Glomerular endothelial cell (primary cell): Measurements from ENCODE around the gene NEDD8. TPM values are rescaled to one million over a fixed set of nuclear protein-coding genes. Genes with fewer than 3 reads are reported as not detected.

Experiments
- DNase-seq: peaks from one replicate; pipeline ENCODE4 v3.0.0-alpha.2; 2011; ENCODE audit warnings: low read depth, low spot score; ENCODE audit errors: extremely low read depth
- total RNA-seq: library from RNA; depleted of rRNA; stranded (reverse); fragments of >200 nt; gene quantifications from 2 replicates; pipeline ENCODE4 v1.2.3, GENCODE V29; 2015

Gene NEDD8
- total RNA-seq, 1 donor from 2014 or later = 226 TPM

GRCh38 chr14:24183014-24183481 is 49.1 kb downstream of the NEDD8 start:
- no peak for DNase-seq

- DNase-seq = no peak
Measured at GRCh38 chr14:24182110-24182882, 49.9 kb downstream of the NEDD8 start.

- DNase-seq = no peak
Measured at GRCh38 chr14:24181371-24182077, 50.6 kb downstream of the NEDD8 start.

- no peak for DNase-seq
Measured at GRCh38 chr14:24179961-24180796, 52.0 kb downstream of the NEDD8 start.

- no peak for DNase-seq
Measured at GRCh38 chr14:24179294-24179960, 52.7 kb downstream of the NEDD8 start.

- no peak for DNase-seq
Measured at GRCh38 chr14:24178399-24179178, 53.6 kb downstream of the NEDD8 start.

GRCh38 chr14:24177891-24178290 is 54.3 kb downstream of the NEDD8 start:
- no peak for DNase-seq

GRCh38 chr14:24177041-24177825 is 54.9 kb downstream of the NEDD8 start:
- DNase-seq = no peak

GRCh38 chr14:24176599-24176998 is 55.6 kb downstream of the NEDD8 start:
- DNase-seq = no peak

GRCh38 chr14:24172871-24173281 is 59.3 kb downstream of the NEDD8 start:
- DNase-seq = no peak

- no peak for DNase-seq
Measured at GRCh38 chr14:24172261-24172860, 59.8 kb downstream of the NEDD8 start.

- no peak for DNase-seq
Measured at GRCh38 chr14:24171422-24172260, 60.5 kb downstream of the NEDD8 start, which contains the start of gene REC8. TSS of gene REC8 (plus strand) at chr14:24172080. CDS start at chr14:24172553, 473 bp downstream.

GRCh38 chr14:24167469-24168114 is 64.6 kb downstream of the NEDD8 start:
- no peak for DNase-seq
